Gastrocnemius medialis (tissue), 4 donors: Measurements from ENCODE around the gene POLR3K. TPM values are rescaled to one million over a fixed set of nuclear protein-coding genes. Genes with fewer than 3 reads are reported as not detected.

Experiments
- ATAC-seq, 2 donors: fragments of 150-250 bp; one replicate each; pipeline ENCODE4 v1.9.1; 2016
- DNase-seq, 2 donors: peaks; one replicate each; pipeline ENCODE4 v3.0.0-alpha.2; 2019
- H3K27ac ChIP-seq, 4 donors: fragments of 200-600 bp; sonication (generic); 1 replicate in 1 of 4; 2 replicates in 3 of 4; pipeline ENCODE4 v1.5.1; 2016 to 2018; ENCODE audit warnings: mild to moderate bottlenecking in 2 of 4, moderate library complexity in 1 of 4
- H3K27me3 ChIP-seq, 3 donors: fragments of 200-600 bp; sonication (generic) in 2 of 3; 1 replicate in 1 of 3; 2 replicates in 2 of 3; pipeline versions ENCODE4 v1.5.1 to v1.6.0; 2016 to 2019; ENCODE audit warnings: mild to moderate bottlenecking in 1 of 3, moderate library complexity in 1 of 3
- H3K36me3 ChIP-seq, 2 donors: fragments of 200-600 bp; sonication (generic) in 1 of 2; one replicate each; pipeline ENCODE4 v1.5.1; 2017 to 2018
- H3K4me1 ChIP-seq, 2 donors: fragments of 200-600 bp; sonication (generic) in 1 of 2; one replicate each; pipeline ENCODE4 v1.5.1; 2016 to 2017; ENCODE audit warnings: mild to moderate bottlenecking in 2 of 2
- H3K4me3 ChIP-seq, 4 donors: fragments of 200-600 bp; sonication (generic) in 3 of 4; 1 replicate in 1 of 4; 2 replicates in 3 of 4; pipeline ENCODE4 v1.5.1; 2016 to 2019; ENCODE audit warnings: mild to moderate bottlenecking in 2 of 4
- H3K9me3 ChIP-seq, 3 donors: fragments of 200-600 bp; sonication (generic) in 2 of 3; 1 replicate in 1 of 3; 2 replicates in 2 of 3; pipeline ENCODE4 v1.5.1; 2016 to 2019
- CTCF ChIP-seq, 5 experiments: fragments of 450-650 bp in 3 of 5; fragments of 200-600 bp in 2 of 5; sonication (generic) in 2 of 5; IDR thresholded peaks in 4 of 5; conservative IDR thresholded peaks in 1 of 5; 1 replicate in 4 of 5; 2 replicates in 1 of 5; pipeline ENCODE4 v1.5.1; 2016 to 2019; ENCODE audit warnings: antibody characterized with exemption in 5 of 5, mild to moderate bottlenecking in 3 of 5, moderate library complexity in 3 of 5
- POLR2A ChIP-seq, 2 donors: fragments of 450-650 bp; IDR thresholded peaks; one replicate each; pipeline ENCODE4 v1.6.1; 2017; ENCODE audit warnings: antibody characterized with exemption in 2 of 2, mild to moderate bottlenecking in 2 of 2, moderate library complexity in 2 of 2
- in situ Hi-C, 4 donors: fragments of 200-750 bp; cut with MboI; loops; one replicate each; pipeline versions ENCODE4 v1.15.0 to v1.8.0; 2017; ENCODE audit warnings: low sequenced_read_pairs in 4 of 4
- intact Hi-C: fragments of 100-400 bp; cut with DNase I; formaldehyde crosslinking; loops from one replicate; pipeline ENCODE4 v1.15.1; 2023; ENCODE audit warnings: low total_unique reads
- total RNA-seq, 4 donors: library from RNA; depleted of rRNA; stranded (reverse); fragments of >200 nt; gene quantifications; one replicate each; pipeline versions ENCODE4 v1.1.0 to v1.2.3, GENCODE V29; 2016

Gene POLR3K
- total RNA-seq, 4 donors from 2014 or later = 2.2 to 3.7 (median 2.9) TPM

GRCh38 chr16:69181-69580 lies 15.8 kb upstream of the POLR3K start:
- in situ Hi-C loops (no loop called here), intact Hi-C loops (no loop called here)
- Histone ChIP-seq H3K27me3 (no peaks in the 10 kb centered on the region), H3K9me3 (no peaks in the 10 kb centered on the region), H3K4me3 (no peak overlapping the region), H3K36me3 (peaks cover 0 to 2% of the 10 kb centered on the region in 2 donors), H3K27ac (no peak overlapping the region), H3K4me1 (peaks cover 46 to 60% of the 10 kb centered on the region in 2 donors)
- DNase-seq (no peak), ATAC-seq (no peak)
- TF ChIP-seq CTCF (IDR thresholded peaks at IDR 0.05 in 4 of 5, conservative IDR thresholded peaks at IDR 0.05 in 1 of 5) = no peak

- intact Hi-C loops = no loop called here
- peaks cover 47 to 49% of the 10 kb centered on the region in 2 donors for H3K4me1 ChIP-seq
These were observed 14.7 kb upstream of the POLR3K start for GRCh38 chr16:67884-68789.

GRCh38 chr16:67183-67791 lies 13.9 kb upstream of the POLR3K start:
- TF ChIP-seq POLR2A (IDR thresholded peaks at IDR 0.05) (no peak), CTCF (IDR thresholded peaks at IDR 0.05 in 4 of 5, conservative IDR thresholded peaks at IDR 0.05 in 1 of 5) (no peak)
- peak in 1 of 2 donors; percentile 73 for DNase-seq
- peaks cover 0 to 19% of the 10 kb centered on the region in 2 donors for H3K36me3 ChIP-seq
- ATAC-seq = no peak
- intact Hi-C loops (no loop called here), in situ Hi-C loops (no loop called here)
- no peaks in the 10 kb centered on the region for H3K27me3 ChIP-seq
- no peaks in the 10 kb centered on the region for H3K9me3 ChIP-seq
- peak overlapping the region in 3 of 4 donors; percentile 8 to 14 (median 10) for H3K27ac ChIP-seq
- H3K4me1 ChIP-seq = peaks cover 44 to 47% of the 10 kb centered on the region in 2 donors
- H3K4me3 ChIP-seq = no peak overlapping the region

More at GRCh38 chr16:67884-68789, 14.7 kb upstream of the POLR3K start:
- DNase-seq (no peak), ATAC-seq (no peak)
- no peaks in the 10 kb centered on the region for H3K9me3 ChIP-seq
- H3K36me3 ChIP-seq = peaks cover 0 to 11% of the 10 kb centered on the region in 2 donors
- no peaks in the 10 kb centered on the region for H3K27me3 ChIP-seq
- no peak for TF ChIP-seq POLR2A (IDR thresholded peaks at IDR 0.05)
- no peak for TF ChIP-seq CTCF (IDR thresholded peaks at IDR 0.05 in 4 of 5, conservative IDR thresholded peaks at IDR 0.05 in 1 of 5)
- H3K27ac ChIP-seq = peak overlapping the region in 3 of 4 donors; percentile 8 to 14 (median 10)
- no peak overlapping the region for H3K4me3 ChIP-seq
- in situ Hi-C loops = no loop called here

- Histone ChIP-seq H3K4me1 (peaks cover 42 to 45% of the 10 kb centered on the region in 2 donors), H3K4me3 (no peak overlapping the region), H3K36me3 (peaks cover 0 to 26% of the 10 kb centered on the region in 2 donors), H3K27ac (peak overlapping the region in 1 of 4 donors; percentile 14), H3K27me3 (no peaks in the 10 kb centered on the region), H3K9me3 (no peaks in the 10 kb centered on the region)
- in situ Hi-C loops (no loop called here), intact Hi-C loops (no loop called here)
- ATAC-seq (no peak), DNase-seq (no peak)
- peak in 1 of 5 experiments; percentile 10 for TF ChIP-seq CTCF (IDR thresholded peaks at IDR 0.05 in 4 of 5, conservative IDR thresholded peaks at IDR 0.05 in 1 of 5)
- no peak for TF ChIP-seq POLR2A (IDR thresholded peaks at IDR 0.05)
These were observed 13.1 kb upstream of the POLR3K start for GRCh38 chr16:66309-67182.
